WTC11 (cell line): ENCODE measurements around the gene ELMOD1. TPM values are rescaled to one million over a fixed set of nuclear protein-coding genes. Genes with fewer than 3 reads are reported as not detected.

Source experiments
- ATAC-seq: fragments of 200-7000 bp; cut with Tn5 transposase; 2 replicates; pipeline ENCODE4 v1.10.0; 2021; ENCODE audit warnings: mild to moderate bottlenecking, moderate library complexity
- Bru-seq: library from RNA; stranded (reverse); fragments of 400-500 nt; gene quantifications from one replicate; lab custom pipeline; 2021; lab: Mats Ljungman, UMichigan
- CTCF ChIA-PET: fragments of 300-600 bp; sonication (Branson Sonifier 250); formaldehyde crosslinking; loops from one replicate; lab custom pipeline; 2021; ENCODE audit warnings: antibody characterized with exemption; lab: Charles Lee
- POLR2A ChIA-PET: fragments of 350-600 bp; sonication (Branson Sonifier 250); formaldehyde crosslinking; loops from one replicate; lab custom pipeline; 2021; ENCODE audit warnings: antibody characterized with exemption; lab: Charles Lee
- DNase-seq: peaks from one replicate; pipeline ENCODE4 v3.0.0; 2021; ENCODE audit warnings: low spot score
- H3K27ac Mint-ChIP-seq: 2 replicates; pipeline ENCODE4 v1.8.0; 2021; ENCODE audit warnings: mixed read lengths
- H3K27me3 Mint-ChIP-seq: 2 replicates; pipeline ENCODE4 v1.8.0; 2021; ENCODE audit warnings: low read depth, mild to moderate bottlenecking, moderate library complexity, mixed read lengths
- H3K36me3 Mint-ChIP-seq: 2 replicates; pipeline ENCODE4 v1.8.0; 2021; ENCODE audit warnings: mixed read lengths
- H3K4me1 Mint-ChIP-seq: 2 replicates; pipeline ENCODE4 v1.8.0; 2022; ENCODE audit warnings: mixed read lengths
- H3K4me3 Mint-ChIP-seq: 2 replicates; pipeline ENCODE4 v1.8.0; 2021; ENCODE audit warnings: mild to moderate bottlenecking, moderate library complexity, mixed read lengths
- H3K9me3 Mint-ChIP-seq: 2 replicates; pipeline ENCODE4 v1.8.0; 2021; ENCODE audit warnings: mixed read lengths
- FOXJ3 ChIP-seq: sonication (generic); formaldehyde crosslinking; IDR thresholded peaks from 2 replicates; pipeline ENCODE4 v1.9.0; 2021; ENCODE audit warnings: missing genetic modification reagents, mild to moderate bottlenecking, borderline replicate concordance
- GABPB1 ChIP-seq: sonication (generic); formaldehyde crosslinking; IDR thresholded peaks from 2 replicates; pipeline ENCODE4 v1.8.1; 2023; ENCODE audit warnings: mild to moderate bottlenecking, missing genetic modification reagents
- NFE2L1 ChIP-seq: sonication (generic); formaldehyde crosslinking; IDR thresholded peaks from 2 replicates; pipeline ENCODE4 v1.8.1; 2023; ENCODE audit warnings: missing genetic modification reagents
- NR1H2 ChIP-seq: sonication (generic); formaldehyde crosslinking; IDR thresholded peaks from 2 replicates; pipeline ENCODE4 v1.9.0; 2021; ENCODE audit warnings: mild to moderate bottlenecking, moderate library complexity, missing genetic modification reagents
- NR3C1 ChIP-seq: sonication (generic); formaldehyde crosslinking; conservative IDR thresholded peaks from 2 replicates; pipeline ENCODE4 v1.8.1; 2023; ENCODE audit warnings: low read depth, mild to moderate bottlenecking, missing genetic modification reagents
- OVOL2 ChIP-seq: fragments of 250-450 bp; sonication (Bioruptor Pico); IDR thresholded peaks from 2 replicates; pipeline ENCODE4 v1.9.0; 2021; ENCODE audit warnings: mild to moderate bottlenecking, borderline replicate concordance
- TP53 ChIP-seq: sonication (generic); formaldehyde crosslinking; IDR thresholded peaks from 2 replicates; pipeline ENCODE4 v1.8.1; 2023; ENCODE audit warnings: mild to moderate bottlenecking, missing genetic modification reagents
- ZNF317 ChIP-seq: sonication (generic); formaldehyde crosslinking; IDR thresholded peaks from 2 replicates; pipeline ENCODE4 v1.8.1; 2023; ENCODE audit warnings: low read depth, mild to moderate bottlenecking, moderate library complexity, missing genetic modification reagents, borderline replicate concordance
- ZNF416 ChIP-seq: fragments of 250-450 bp; sonication (Bioruptor Pico); IDR thresholded peaks from 2 replicates; pipeline ENCODE4 v1.9.0; 2021; ENCODE audit warnings: mild to moderate bottlenecking, inconsistent platforms
- ZNF423 ChIP-seq: fragments of 250-450 bp; sonication (Bioruptor Pico); IDR thresholded peaks from 2 replicates; pipeline ENCODE4 v2.1.2; 2022; ENCODE audit warnings: mild to moderate bottlenecking, moderate library complexity
- long read RNA-seq, 3 experiments: library from RNA in 1 of 3; library from capped mRNA in 1 of 3; library from polyadenylated mRNA in 1 of 3; unstranded in 2 of 3; stranded (forward) in 1 of 3; transcript quantifications; one replicate each; pipeline ENCODE4 v2.0.0, GENCODE V29; 2021
- total RNA-seq: library from RNA; stranded (reverse); gene quantifications from 3 replicates; pipeline ENCODE4 v1.2.3, GENCODE V29; 2021
- TF ChIP-seq, protein P1 (sequence below): fragments of 250-450 bp; sonication (Bioruptor Pico); IDR thresholded peaks from 2 replicates; pipeline ENCODE4 v2.1.2; 2022; ENCODE audit warnings: mild to moderate bottlenecking, moderate library complexity
- TF ChIP-seq, protein P2 (sequence below): sonication (generic); formaldehyde crosslinking; IDR thresholded peaks from 2 replicates; pipeline ENCODE4 v1.8.0; 2023; ENCODE audit warnings: mild to moderate bottlenecking, missing genetic modification reagents
- TF ChIP-seq, protein P3 (sequence below): sonication (generic); formaldehyde crosslinking; IDR thresholded peaks from 2 replicates; pipeline ENCODE4 v1.8.0; 2022; ENCODE audit warnings: mild to moderate bottlenecking, missing genetic modification reagents
- TF ChIP-seq, protein P4 (sequence below): sonication (generic); formaldehyde crosslinking; IDR thresholded peaks from 2 replicates; pipeline ENCODE4 v1.8.0; 2022; ENCODE audit warnings: missing genetic modification reagents
- TF ChIP-seq, protein P5 (sequence below): sonication (generic); formaldehyde crosslinking; IDR thresholded peaks from 2 replicates; pipeline ENCODE4 v1.8.0; 2022; ENCODE audit warnings: mild to moderate bottlenecking, missing genetic modification reagents

The ELMOD1 gene
- total RNA-seq (0.98 to 2.3 TPM (median 1.4 TPM) in 3 replicates), Bru-seq, nascent RNA (percentile 27 among the genes with signal in this experiment)
- long read RNA-seq, experiment 1, partial matches to known transcripts, result 1 of 10 reads
- long read RNA-seq, experiment 1, other reads (novel, unspliced or antisense), result 6 of 10 reads
- long read RNA-seq, experiment 2, partial matches to known transcripts, result 0 of 2 reads
- long read RNA-seq, experiment 2, other reads (novel, unspliced or antisense), result 2 of 2 reads
- long read RNA-seq, experiment 3, partial matches to known transcripts, result 0 of 1 reads
- long read RNA-seq, experiment 3, other reads (novel, unspliced or antisense), result 1 of 1 reads

DNA sequence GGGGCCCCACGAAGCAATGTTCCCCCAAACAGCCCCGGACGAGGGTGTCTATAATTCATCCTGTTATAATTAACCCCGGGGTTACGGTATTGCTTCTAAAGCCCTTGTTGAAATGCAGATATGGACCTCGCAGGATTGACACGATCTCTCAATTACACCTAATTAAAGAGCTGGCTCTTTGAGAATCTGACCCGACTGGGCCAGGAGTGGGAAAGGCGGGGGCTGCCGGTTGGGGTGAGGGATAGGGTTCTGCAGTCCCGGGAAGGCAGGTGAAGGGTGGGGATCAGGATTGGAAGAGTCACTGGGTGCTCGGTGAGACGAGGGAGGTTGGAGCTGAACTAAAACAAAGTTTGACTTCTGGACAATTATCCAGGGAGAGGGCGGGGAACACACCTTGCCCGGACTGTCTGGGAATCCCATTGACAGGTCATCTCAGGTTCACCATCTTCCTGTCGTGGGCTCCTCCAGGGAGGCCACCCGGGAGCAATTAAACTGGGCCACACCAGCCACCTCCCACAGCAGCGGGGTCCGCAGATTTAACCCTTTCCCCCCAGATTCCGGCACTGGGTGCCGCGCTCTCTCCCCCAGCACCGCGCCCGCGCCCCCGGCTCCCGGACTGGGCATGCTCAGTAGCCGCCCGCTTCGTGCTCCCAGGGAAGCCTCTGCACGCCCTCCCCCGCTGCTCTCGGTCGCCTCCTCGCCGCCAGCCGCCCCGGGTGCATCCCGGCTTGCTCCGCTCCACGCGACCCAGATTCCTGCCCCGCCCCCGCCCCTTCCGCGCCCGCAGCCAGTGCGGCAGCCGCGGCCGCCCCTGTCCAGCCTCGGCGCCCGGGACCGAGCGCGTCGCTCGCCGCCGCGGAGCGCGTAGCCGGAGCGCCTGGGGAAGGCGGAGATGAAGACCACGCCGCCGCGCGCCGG, at the start of gene ELMOD1:
Gene ELMOD1 (plus strand): TSS at position 688 of the 918 bp plus-strand sequence. CDS start 27,043 bp downstream, outside the sequence.
- TF ChIP-seq, protein P1, sequence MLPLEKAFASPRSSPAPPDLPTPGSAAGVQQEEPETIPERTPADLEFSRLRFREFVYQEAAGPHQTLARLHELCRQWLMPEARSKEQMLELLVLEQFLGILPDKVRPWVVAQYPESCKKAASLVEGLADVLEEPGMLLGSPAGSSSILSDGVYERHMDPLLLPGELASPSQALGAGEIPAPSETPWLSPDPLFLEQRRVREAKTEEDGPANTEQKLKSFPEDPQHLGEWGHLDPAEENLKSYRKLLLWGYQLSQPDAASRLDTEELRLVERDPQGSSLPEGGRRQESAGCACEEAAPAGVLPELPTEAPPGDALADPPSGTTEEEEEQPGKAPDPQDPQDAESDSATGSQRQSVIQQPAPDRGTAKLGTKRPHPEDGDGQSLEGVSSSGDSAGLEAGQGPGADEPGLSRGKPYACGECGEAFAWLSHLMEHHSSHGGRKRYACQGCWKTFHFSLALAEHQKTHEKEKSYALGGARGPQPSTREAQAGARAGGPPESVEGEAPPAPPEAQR (CRISPR knock-in tag), result no peak
- TF ChIP-seq NR3C1 (CRISPR knock-in tag), result no peak
- no peak for TF ChIP-seq ZNF317 (CRISPR knock-in tag)
- TF ChIP-seq TP53 (CRISPR knock-in tag), result no peak
- no peak for TF ChIP-seq OVOL2 (CRISPR knock-in tag)
- no peak for TF ChIP-seq FOXJ3
- no peak for TF ChIP-seq NR1H2 (CRISPR knock-in tag)
- no peak for TF ChIP-seq ZNF423
- TF ChIP-seq, protein P2, sequence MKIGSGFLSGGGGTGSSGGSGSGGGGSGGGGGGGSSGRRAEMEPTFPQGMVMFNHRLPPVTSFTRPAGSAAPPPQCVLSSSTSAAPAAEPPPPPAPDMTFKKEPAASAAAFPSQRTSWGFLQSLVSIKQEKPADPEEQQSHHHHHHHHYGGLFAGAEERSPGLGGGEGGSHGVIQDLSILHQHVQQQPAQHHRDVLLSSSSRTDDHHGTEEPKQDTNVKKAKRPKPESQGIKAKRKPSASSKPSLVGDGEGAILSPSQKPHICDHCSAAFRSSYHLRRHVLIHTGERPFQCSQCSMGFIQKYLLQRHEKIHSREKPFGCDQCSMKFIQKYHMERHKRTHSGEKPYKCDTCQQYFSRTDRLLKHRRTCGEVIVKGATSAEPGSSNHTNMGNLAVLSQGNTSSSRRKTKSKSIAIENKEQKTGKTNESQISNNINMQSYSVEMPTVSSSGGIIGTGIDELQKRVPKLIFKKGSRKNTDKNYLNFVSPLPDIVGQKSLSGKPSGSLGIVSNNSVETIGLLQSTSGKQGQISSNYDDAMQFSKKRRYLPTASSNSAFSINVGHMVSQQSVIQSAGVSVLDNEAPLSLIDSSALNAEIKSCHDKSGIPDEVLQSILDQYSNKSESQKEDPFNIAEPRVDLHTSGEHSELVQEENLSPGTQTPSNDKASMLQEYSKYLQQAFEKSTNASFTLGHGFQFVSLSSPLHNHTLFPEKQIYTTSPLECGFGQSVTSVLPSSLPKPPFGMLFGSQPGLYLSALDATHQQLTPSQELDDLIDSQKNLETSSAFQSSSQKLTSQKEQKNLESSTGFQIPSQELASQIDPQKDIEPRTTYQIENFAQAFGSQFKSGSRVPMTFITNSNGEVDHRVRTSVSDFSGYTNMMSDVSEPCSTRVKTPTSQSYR, result no peak
- TF ChIP-seq, protein P3, sequence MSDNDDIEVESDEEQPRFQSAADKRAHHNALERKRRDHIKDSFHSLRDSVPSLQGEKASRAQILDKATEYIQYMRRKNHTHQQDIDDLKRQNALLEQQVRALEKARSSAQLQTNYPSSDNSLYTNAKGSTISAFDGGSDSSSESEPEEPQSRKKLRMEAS (CRISPR knock-in tag), result no peak
- no peak for TF ChIP-seq ZNF416
- TF ChIP-seq NFE2L1 (CRISPR knock-in tag), result no peak
- Mint-ChIP-seq H3K4me3 (peak within 1 kb of the TSS; percentile 95), H3K27ac (no peak within 1 kb of the TSS), H3K36me3 (no peaks in the 10 kb centered on the region), H3K9me3 (no peaks in the 10 kb centered on the region), H3K4me1 (peaks cover 43% of the 10 kb centered on the region), H3K27me3 (peaks cover 72% of the 10 kb centered on the region)
- ATAC-seq (peak; percentile 51), DNase-seq (peak; percentile 67)
- ChIA-PET POLR2A (interaction anchor here (0.6 kb wide), 1 partner anchor 15 kb away, joined by 6 read pairs; no protein-coding TSS in a partner anchor), CTCF (interaction anchor here (0.5 to 2.2 kb wide), 11 partner anchors 8 to 1309 kb away, joined by 3 to 16 read pairs (median 4); partner anchors contain the start of gene ALKBH8)

DNA sequence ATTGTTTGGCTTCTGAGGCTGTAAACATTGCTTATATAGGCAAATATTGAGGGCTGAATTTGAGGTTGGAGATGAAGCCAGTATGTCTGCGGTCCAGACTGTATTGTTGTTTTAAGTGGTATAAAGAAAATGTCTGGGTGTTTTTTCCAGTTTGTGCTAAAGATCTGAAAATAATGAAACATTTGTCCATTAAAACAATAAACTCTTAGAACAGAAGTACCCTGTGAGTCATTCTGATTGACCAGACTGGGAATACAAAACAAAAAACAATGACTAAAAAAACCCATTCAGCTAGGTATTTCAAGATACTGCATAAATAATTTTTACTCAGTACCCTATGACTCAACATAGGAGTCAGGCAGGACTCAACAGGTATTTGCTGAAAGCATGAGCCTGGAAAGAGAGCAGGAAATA, 45.8 kb upstream of the ELMOD1 start:
- no peak overlapping the region for H3K4me3 Mint-ChIP-seq
- H3K36me3 Mint-ChIP-seq, result peaks cover 2% of the 10 kb centered on the region; the same call in 1 of the 2 replicates
- no peaks in the 10 kb centered on the region for H3K9me3 Mint-ChIP-seq
- no peaks in the 10 kb centered on the region for H3K4me1 Mint-ChIP-seq
- no peak for ATAC-seq
- POLR2A ChIA-PET, result no interaction called here
- no peak overlapping the region for H3K27ac Mint-ChIP-seq
- TF ChIP-seq, protein P4, sequence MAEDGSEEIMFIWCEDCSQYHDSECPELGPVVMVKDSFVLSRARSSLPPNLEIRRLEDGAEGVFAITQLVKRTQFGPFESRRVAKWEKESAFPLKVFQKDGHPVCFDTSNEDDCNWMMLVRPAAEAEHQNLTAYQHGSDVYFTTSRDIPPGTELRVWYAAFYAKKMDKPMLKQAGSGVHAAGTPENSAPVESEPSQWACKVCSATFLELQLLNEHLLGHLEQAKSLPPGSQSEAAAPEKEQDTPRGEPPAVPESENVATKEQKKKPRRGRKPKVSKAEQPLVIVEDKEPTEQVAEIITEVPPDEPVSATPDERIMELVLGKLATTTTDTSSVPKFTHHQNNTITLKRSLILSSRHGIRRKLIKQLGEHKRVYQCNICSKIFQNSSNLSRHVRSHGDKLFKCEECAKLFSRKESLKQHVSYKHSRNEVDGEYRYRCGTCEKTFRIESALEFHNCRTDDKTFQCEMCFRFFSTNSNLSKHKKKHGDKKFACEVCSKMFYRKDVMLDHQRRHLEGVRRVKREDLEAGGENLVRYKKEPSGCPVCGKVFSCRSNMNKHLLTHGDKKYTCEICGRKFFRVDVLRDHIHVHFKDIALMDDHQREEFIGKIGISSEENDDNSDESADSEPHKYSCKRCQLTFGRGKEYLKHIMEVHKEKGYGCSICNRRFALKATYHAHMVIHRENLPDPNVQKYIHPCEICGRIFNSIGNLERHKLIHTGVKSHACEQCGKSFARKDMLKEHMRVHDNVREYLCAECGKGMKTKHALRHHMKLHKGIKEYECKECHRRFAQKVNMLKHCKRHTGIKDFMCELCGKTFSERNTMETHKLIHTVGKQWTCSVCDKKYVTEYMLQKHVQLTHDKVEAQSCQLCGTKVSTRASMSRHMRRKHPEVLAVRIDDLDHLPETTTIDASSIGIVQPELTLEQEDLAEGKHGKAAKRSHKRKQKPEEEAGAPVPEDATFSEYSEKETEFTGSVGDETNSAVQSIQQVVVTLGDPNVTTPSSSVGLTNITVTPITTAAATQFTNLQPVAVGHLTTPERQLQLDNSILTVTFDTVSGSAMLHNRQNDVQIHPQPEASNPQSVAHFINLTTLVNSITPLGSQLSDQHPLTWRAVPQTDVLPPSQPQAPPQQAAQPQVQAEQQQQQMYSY (CRISPR knock-in tag), result no peak
- TF ChIP-seq GABPB1 (CRISPR knock-in tag), result no peak
- TF ChIP-seq, protein P3 (CRISPR knock-in tag), result no peak
- TF ChIP-seq, protein P5, sequence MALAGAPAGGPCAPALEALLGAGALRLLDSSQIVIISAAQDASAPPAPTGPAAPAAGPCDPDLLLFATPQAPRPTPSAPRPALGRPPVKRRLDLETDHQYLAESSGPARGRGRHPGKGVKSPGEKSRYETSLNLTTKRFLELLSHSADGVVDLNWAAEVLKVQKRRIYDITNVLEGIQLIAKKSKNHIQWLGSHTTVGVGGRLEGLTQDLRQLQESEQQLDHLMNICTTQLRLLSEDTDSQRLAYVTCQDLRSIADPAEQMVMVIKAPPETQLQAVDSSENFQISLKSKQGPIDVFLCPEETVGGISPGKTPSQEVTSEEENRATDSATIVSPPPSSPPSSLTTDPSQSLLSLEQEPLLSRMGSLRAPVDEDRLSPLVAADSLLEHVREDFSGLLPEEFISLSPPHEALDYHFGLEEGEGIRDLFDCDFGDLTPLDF (CRISPR knock-in tag), result no peak
- CTCF ChIA-PET, result no interaction called here
- H3K27me3 Mint-ChIP-seq, result no peaks in the 10 kb centered on the region
- DNase-seq, result no peak
